ENCODE data around the gene PLCH1.

DNA sequence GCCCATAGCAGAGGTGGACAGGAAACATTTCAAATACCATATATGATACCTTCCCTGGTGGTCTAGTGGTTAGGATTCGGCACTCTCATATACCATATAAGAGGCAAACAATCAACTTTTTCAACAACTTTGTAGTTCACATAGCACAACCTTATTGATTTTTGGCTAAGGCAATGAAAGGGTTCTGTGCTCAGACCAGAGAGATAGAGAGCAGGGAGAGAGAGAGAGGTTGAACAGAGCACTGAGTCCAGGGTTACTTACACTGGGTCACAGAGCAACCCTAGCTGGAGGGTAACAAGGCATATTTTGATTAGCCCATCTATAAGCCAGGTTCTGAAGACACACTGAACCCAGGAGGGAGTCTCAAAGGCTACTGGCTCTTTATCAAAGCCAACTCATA, 83.8 kb downstream of the PLCH1 start:
- TF ChIP-seq, protein P1, sequence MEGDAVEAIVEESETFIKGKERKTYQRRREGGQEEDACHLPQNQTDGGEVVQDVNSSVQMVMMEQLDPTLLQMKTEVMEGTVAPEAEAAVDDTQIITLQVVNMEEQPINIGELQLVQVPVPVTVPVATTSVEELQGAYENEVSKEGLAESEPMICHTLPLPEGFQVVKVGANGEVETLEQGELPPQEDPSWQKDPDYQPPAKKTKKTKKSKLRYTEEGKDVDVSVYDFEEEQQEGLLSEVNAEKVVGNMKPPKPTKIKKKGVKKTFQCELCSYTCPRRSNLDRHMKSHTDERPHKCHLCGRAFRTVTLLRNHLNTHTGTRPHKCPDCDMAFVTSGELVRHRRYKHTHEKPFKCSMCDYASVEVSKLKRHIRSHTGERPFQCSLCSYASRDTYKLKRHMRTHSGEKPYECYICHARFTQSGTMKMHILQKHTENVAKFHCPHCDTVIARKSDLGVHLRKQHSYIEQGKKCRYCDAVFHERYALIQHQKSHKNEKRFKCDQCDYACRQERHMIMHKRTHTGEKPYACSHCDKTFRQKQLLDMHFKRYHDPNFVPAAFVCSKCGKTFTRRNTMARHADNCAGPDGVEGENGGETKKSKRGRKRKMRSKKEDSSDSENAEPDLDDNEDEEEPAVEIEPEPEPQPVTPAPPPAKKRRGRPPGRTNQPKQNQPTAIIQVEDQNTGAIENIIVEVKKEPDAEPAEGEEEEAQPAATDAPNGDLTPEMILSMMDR (conservative IDR thresholded peaks at IDR 0.05) = no peak
- no peak for TF ChIP-seq ZFX (IDR thresholded peaks at IDR 0.05)

Data from C4-2B (cell line).